Thymus (tissue), 11 donors: Measurements from ENCODE around the gene CLDN19. TPM values are rescaled to one million over a fixed set of nuclear protein-coding genes. Genes with fewer than 3 reads are reported as not detected.

ENCODE experiments used
- DNase-seq, 9 donors: peaks; one replicate each; pipeline ENCODE4 v3.0.0-alpha.2; 2013; ENCODE audit warnings: low spot score in 9 of 9, low read depth in 6 of 9, missing footprints in 1 of 9
- H3K27ac ChIP-seq, 2 donors: one replicate each; pipeline ENCODE4 v1.5.1; 2013; ENCODE audit warnings: control low read depth in 1 of 2, low read depth in 1 of 2, low read length in 1 of 2, mild to moderate bottlenecking in 1 of 2, moderate library complexity in 1 of 2
- H3K27me3 ChIP-seq, 2 donors: one replicate each; pipeline ENCODE4 v1.5.1; 2013; ENCODE audit warnings: low read length in 1 of 2; ENCODE audit not compliant: control insufficient read depth in 2 of 2, insufficient read depth in 1 of 2
- H3K36me3 ChIP-seq, 2 donors: one replicate each; pipeline ENCODE4 v1.5.1; 2013; ENCODE audit warnings: low read length in 1 of 2, mild to moderate bottlenecking in 1 of 2, moderate library complexity in 1 of 2; ENCODE audit not compliant: control insufficient read depth in 2 of 2, insufficient read depth in 2 of 2
- H3K4me1 ChIP-seq, 2 donors: one replicate each; pipeline ENCODE4 v1.5.1; 2013; ENCODE audit warnings: low read length in 2 of 2; ENCODE audit not compliant: control insufficient read depth in 2 of 2, insufficient read depth in 2 of 2
- H3K4me3 ChIP-seq, 2 donors: one replicate each; pipeline ENCODE4 v1.5.1; 2013; ENCODE audit warnings: low read length in 2 of 2, control low read depth in 1 of 2, mild to moderate bottlenecking in 1 of 2
- H3K9me3 ChIP-seq, 2 donors: one replicate each; pipeline ENCODE4 v1.5.1; 2013; ENCODE audit warnings: low read length in 1 of 2, mild to moderate bottlenecking in 1 of 2; ENCODE audit not compliant: control insufficient read depth in 2 of 2, insufficient read depth in 1 of 2
- WGBS: extraction: QIAGEN DNeasy Blood & Tissue Kit; methylation state at CpG from one replicate; pipeline ENCODE4 v1.1.7; 2013; 5-methylcytosine and 5-hydroxymethylcytosine counted together
- polyA plus RNA-seq: library from polyadenylated mRNA; stranded (reverse); fragments of 200-250 nt; gene quantifications from one replicate; pipeline ENCODE4 v1.2.3, GENCODE V29; 2013
- total RNA-seq: library from RNA; stranded (reverse); fragments of 120-200 nt; gene quantifications from one replicate; pipeline ENCODE4 v1.2.4, GENCODE V29; 2013
- donor health status: healthy.

Gene CLDN19
- total and polyA plus RNA-seq, 2 donors = 0.62 to 2.2 TPM

GRCh38 chr1:42765832-42766740 lies 26.1 kb upstream of the CLDN19 start:
- peak overlapping the region; percentile 77 to 84 for H3K4me3 ChIP-seq
- H3K36me3 ChIP-seq = peaks cover 4 to 13% of the 10 kb centered on the region in 2 donors
- under 1% methylated on average over 44 of the region's 44 CpGs for WGBS
- peak overlapping the region; percentile 64 for H3K27ac ChIP-seq
- peak in 6 of 9 donors; percentile 11 to 66 (median 37) for DNase-seq
- peaks cover 18% of the 10 kb centered on the region in 2 donors for H3K4me1 ChIP-seq
- H3K27me3 ChIP-seq = no peaks in the 10 kb centered on the region
- H3K9me3 ChIP-seq = peaks cover 0 to 1% of the 10 kb centered on the region in 2 donors

- DNase-seq = no peak
- Histone ChIP-seq H3K27me3 (no peaks in the 10 kb centered on the region), H3K4me1 (peaks cover 18% of the 10 kb centered on the region in 2 donors), H3K4me3 (peak overlapping the region; percentile 77 to 84), H3K9me3 (peaks cover 0 to 1% of the 10 kb centered on the region in 2 donors), H3K36me3 (peaks cover 4 to 14% of the 10 kb centered on the region in 2 donors), H3K27ac (no peak overlapping the region)
- WGBS = 70% methylated on average over 7 of the region's 7 CpGs
Measured at GRCh38 chr1:42765269-42765668, 25.2 kb upstream of the CLDN19 start.

- Histone ChIP-seq H3K27ac (no peak overlapping the region), H3K4me1 (peaks cover 14 to 15% of the 10 kb centered on the region in 2 donors)
Measured at GRCh38 chr1:42762269-42762668, 22.2 kb upstream of the CLDN19 start.

GRCh38 chr1:42761567-42761966 lies 21.5 kb upstream of the CLDN19 start:
- peaks cover 14 to 15% of the 10 kb centered on the region in 2 donors for H3K4me1 ChIP-seq
- DNase-seq = no peak

More at GRCh38 chr1:42762269-42762668, 22.2 kb upstream of the CLDN19 start:
- no peaks in the 10 kb centered on the region for H3K27me3 ChIP-seq
- no peak overlapping the region for H3K4me3 ChIP-seq
- H3K9me3 ChIP-seq = peaks cover 0 to 1% of the 10 kb centered on the region in 2 donors
- WGBS = 80% methylated on average over 5 of the region's 5 CpGs
- peaks cover 20 to 36% of the 10 kb centered on the region in 2 donors for H3K36me3 ChIP-seq
- DNase-seq = no peak

GRCh38 chr1:42759114-42759513 lies 19.1 kb upstream of the CLDN19 start:
- WGBS = 83% methylated on average over 9 of the region's 9 CpGs
- peaks cover 48 to 67% of the 10 kb centered on the region in 2 donors for H3K36me3 ChIP-seq

More at GRCh38 chr1:42761567-42761966, 21.5 kb upstream of the CLDN19 start:
- Histone ChIP-seq H3K36me3 (peaks cover 26 to 42% of the 10 kb centered on the region in 2 donors), H3K27ac (no peak overlapping the region), H3K4me3 (no peak overlapping the region), H3K9me3 (no peaks in the 10 kb centered on the region), H3K27me3 (no peaks in the 10 kb centered on the region)
- over 99% methylated on average over 4 of the region's 4 CpGs for WGBS

GRCh38 chr1:42758641-42759040 lies 18.6 kb upstream of the CLDN19 start:
- H3K27ac ChIP-seq = no peak overlapping the region
- no peaks in the 10 kb centered on the region for H3K27me3 ChIP-seq
- H3K36me3 ChIP-seq = peaks cover 53 to 71% of the 10 kb centered on the region in 2 donors
- no peak for DNase-seq
- no peaks in the 10 kb centered on the region for H3K9me3 ChIP-seq
- WGBS = 62% methylated on average over 3 of the region's 3 CpGs
- H3K4me1 ChIP-seq = no peaks in the 10 kb centered on the region
- no peak overlapping the region for H3K4me3 ChIP-seq

More at GRCh38 chr1:42759114-42759513, 19.1 kb upstream of the CLDN19 start:
- Histone ChIP-seq H3K9me3 (no peaks in the 10 kb centered on the region), H3K27ac (no peak overlapping the region), H3K27me3 (no peaks in the 10 kb centered on the region), H3K4me1 (no peaks in the 10 kb centered on the region), H3K4me3 (no peak overlapping the region)
- DNase-seq = no peak

GRCh38 chr1:42757892-42758275 lies 17.8 kb upstream of the CLDN19 start:
- H3K27me3 ChIP-seq = no peaks in the 10 kb centered on the region
- no peak overlapping the region for H3K4me3 ChIP-seq
- H3K27ac ChIP-seq = no peak overlapping the region
- no peaks in the 10 kb centered on the region for H3K9me3 ChIP-seq
- DNase-seq = no peak
- peaks cover 57 to 76% of the 10 kb centered on the region in 2 donors for H3K36me3 ChIP-seq
- H3K4me1 ChIP-seq = no peaks in the 10 kb centered on the region

GRCh38 chr1:42756956-42757891 lies 17.2 kb upstream of the CLDN19 start:
- H3K27ac ChIP-seq = no peak overlapping the region
- H3K4me1 ChIP-seq = no peaks in the 10 kb centered on the region
- H3K36me3 ChIP-seq = peaks cover 60 to 77% of the 10 kb centered on the region in 2 donors
- H3K9me3 ChIP-seq = peaks cover 0 to 3% of the 10 kb centered on the region in 2 donors
- WGBS = 94% methylated on average over 17 of the region's 17 CpGs
- H3K4me3 ChIP-seq = no peak overlapping the region
- no peaks in the 10 kb centered on the region for H3K27me3 ChIP-seq
- peak in 1 of 9 donors; percentile 33 for DNase-seq
